ENCODE results near the gene TMEM181. TPM values are rescaled to one million over a fixed set of nuclear protein-coding genes. Genes with fewer than 3 reads are reported as not detected.
A peak's percentile ranks its signal among the peaks of the same experiment; 100 is the strongest.

Gene TMEM181
- total RNA-seq, 1 donor from 2014 or later: 31.0 TPM

DNA sequence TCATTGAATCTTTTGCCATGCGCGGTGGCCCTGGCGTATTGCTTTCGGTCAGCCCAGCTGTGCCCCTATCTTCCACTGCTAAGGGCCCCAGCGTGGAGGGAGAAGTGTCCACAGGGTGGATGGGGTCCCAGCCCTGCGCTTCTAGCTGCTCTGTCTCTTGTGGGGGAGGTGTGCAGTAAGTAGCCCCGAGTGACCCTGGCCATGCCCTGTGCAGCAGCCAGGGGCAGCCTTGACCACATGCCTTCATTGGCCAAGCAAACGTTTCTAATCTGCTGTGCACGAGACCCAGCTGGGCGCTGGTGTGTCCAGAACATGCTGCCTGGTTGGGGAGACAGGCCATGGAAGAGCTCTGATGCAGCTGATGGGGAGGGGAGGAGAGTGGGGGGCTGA lies 13.6 kb downstream of the TMEM181 start:
- Histone ChIP-seq H3K9me3 (ENCODE audit: insufficient read depth, low read depth, low read length) (no peaks in the 10 kb centered on the region), H3K9ac (ENCODE audit: low read length) (no peak overlapping the region), H3K27ac (ENCODE audit: low read depth, low read length) (no peak overlapping the region), H3K4me1 (ENCODE audit: insufficient read depth, low read length) (peaks cover 4% of the 10 kb centered on the region), H4K20me1 (ENCODE audit: insufficient read depth, low read length) (peaks cover 82% of the 10 kb centered on the region), H3K27me3 (ENCODE audit: insufficient read depth, low read length) (no peaks in the 10 kb centered on the region), H3K79me2 (ENCODE audit: insufficient read depth, low read length) (peaks cover 63% of the 10 kb centered on the region), H3K4me2 (ENCODE audit: low read length) (no peak overlapping the region), H2AFZ (ENCODE audit: low read depth, low read length) (no peak overlapping the region), H3K4me3 (ENCODE audit: insufficient read depth, low read depth, low read length) (no peak overlapping the region), H3K36me3 (ENCODE audit: insufficient read depth, low read length) (peaks cover 4% of the 10 kb centered on the region)
- H3K9me3 Mint-ChIP-seq (ENCODE audit: unreplicated experiment): peaks cover 6% of the 10 kb centered on the region
- H3K4me1 Mint-ChIP-seq (ENCODE audit: low read depth, unreplicated experiment): peaks cover 12% of the 10 kb centered on the region
- no peak overlapping the region for H3K4me3 Mint-ChIP-seq (ENCODE audit: unreplicated experiment)
- no peaks in the 10 kb centered on the region for H3K27me3 Mint-ChIP-seq (ENCODE audit: low read depth, unreplicated experiment)
- peaks cover 18% of the 10 kb centered on the region for H3K36me3 Mint-ChIP-seq (ENCODE audit: low read depth, unreplicated experiment)
- H3K27ac Mint-ChIP-seq (ENCODE audit: unreplicated experiment): no peak overlapping the region
- TF ChIP-seq, protein P1, sequence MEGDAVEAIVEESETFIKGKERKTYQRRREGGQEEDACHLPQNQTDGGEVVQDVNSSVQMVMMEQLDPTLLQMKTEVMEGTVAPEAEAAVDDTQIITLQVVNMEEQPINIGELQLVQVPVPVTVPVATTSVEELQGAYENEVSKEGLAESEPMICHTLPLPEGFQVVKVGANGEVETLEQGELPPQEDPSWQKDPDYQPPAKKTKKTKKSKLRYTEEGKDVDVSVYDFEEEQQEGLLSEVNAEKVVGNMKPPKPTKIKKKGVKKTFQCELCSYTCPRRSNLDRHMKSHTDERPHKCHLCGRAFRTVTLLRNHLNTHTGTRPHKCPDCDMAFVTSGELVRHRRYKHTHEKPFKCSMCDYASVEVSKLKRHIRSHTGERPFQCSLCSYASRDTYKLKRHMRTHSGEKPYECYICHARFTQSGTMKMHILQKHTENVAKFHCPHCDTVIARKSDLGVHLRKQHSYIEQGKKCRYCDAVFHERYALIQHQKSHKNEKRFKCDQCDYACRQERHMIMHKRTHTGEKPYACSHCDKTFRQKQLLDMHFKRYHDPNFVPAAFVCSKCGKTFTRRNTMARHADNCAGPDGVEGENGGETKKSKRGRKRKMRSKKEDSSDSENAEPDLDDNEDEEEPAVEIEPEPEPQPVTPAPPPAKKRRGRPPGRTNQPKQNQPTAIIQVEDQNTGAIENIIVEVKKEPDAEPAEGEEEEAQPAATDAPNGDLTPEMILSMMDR (IDR thresholded peaks at IDR 0.05; ENCODE audit: insufficient read depth, low read depth, low read length): no peak
- TF ChIP-seq EZH2 (IDR thresholded peaks at IDR 0.05; ENCODE audit: insufficient read depth, low read length): no peak
- no peak for FAIRE-seq
- no peak for DNase-seq (ENCODE audit: low read depth)

DNA sequence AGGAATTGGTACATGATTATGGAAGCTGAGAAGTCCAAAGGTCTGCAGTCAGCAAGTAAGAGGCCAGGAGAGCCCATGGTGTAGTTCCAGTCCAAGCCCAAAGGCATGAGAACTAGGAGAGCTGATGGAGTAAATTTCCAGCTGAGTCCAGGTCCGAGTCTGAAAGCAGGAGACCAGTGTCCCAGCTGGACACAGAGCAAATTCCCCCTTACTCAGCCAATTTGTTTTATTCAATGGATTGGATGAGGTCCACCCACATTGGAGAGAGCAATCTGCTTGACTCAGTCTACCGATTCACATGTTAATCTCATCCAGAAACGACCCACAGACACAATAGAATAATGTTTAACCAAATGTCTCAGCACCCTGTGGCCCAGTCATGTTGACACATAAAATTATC lies 14.9 kb downstream of the TMEM181 start:
- Mint-ChIP-seq H3K27ac (ENCODE audit: unreplicated experiment) (no peak overlapping the region), H3K27me3 (ENCODE audit: low read depth, unreplicated experiment) (no peaks in the 10 kb centered on the region), H3K9me3 (ENCODE audit: unreplicated experiment) (peaks cover 6% of the 10 kb centered on the region), H3K4me3 (ENCODE audit: unreplicated experiment) (no peak overlapping the region), H3K4me1 (ENCODE audit: low read depth, unreplicated experiment) (peaks cover 12% of the 10 kb centered on the region), H3K36me3 (ENCODE audit: low read depth, unreplicated experiment) (peaks cover 19% of the 10 kb centered on the region)
- TF ChIP-seq, protein P1 (IDR thresholded peaks at IDR 0.05; ENCODE audit: insufficient read depth, low read depth, low read length): no peak
- TF ChIP-seq EZH2 (IDR thresholded peaks at IDR 0.05; ENCODE audit: insufficient read depth, low read length): no peak
- H3K4me2 ChIP-seq (ENCODE audit: low read length): no peak overlapping the region
- peaks cover 62% of the 10 kb centered on the region for H3K79me2 ChIP-seq (ENCODE audit: insufficient read depth, low read length)
- H3K36me3 ChIP-seq (ENCODE audit: insufficient read depth, low read length): peaks cover 4% of the 10 kb centered on the region
- FAIRE-seq (no peak), DNase-seq (ENCODE audit: low read depth) (no peak)
- H3K4me1 ChIP-seq (ENCODE audit: insufficient read depth, low read length): peaks cover 4% of the 10 kb centered on the region
- peaks cover 71% of the 10 kb centered on the region for H4K20me1 ChIP-seq (ENCODE audit: insufficient read depth, low read length)
- H3K4me3 ChIP-seq (ENCODE audit: insufficient read depth, low read depth, low read length): no peak overlapping the region
- H3K27me3 ChIP-seq (ENCODE audit: insufficient read depth, low read length): no peaks in the 10 kb centered on the region
- H3K27ac ChIP-seq (ENCODE audit: low read depth, low read length): no peak overlapping the region
- H3K9me3 ChIP-seq (ENCODE audit: insufficient read depth, low read depth, low read length): no peaks in the 10 kb centered on the region
- no peak overlapping the region for H3K9ac ChIP-seq (ENCODE audit: low read length)
- no peak overlapping the region for H2AFZ ChIP-seq (ENCODE audit: low read depth, low read length)

DNA sequence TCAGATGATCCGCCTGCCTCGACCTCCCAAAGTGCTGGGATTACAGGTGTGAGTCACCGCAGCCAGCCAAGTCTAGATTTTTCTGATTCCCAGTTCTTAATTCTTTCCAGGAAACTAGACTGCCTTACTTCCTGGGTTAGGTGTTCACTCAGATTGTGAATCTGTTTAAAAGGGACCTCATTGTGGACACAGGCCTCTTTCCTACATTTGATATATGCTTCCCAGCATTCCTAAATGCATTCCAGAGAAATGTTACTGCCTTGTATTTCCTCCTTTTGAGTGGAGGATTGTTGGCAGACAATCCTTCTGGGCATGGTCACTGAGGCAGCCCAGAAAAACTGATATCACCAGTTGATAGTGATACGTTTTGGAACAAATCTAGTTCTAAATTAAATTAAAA lies 15.7 kb downstream of the TMEM181 start:
- DNase-seq (ENCODE audit: low read depth) (peak; percentile 47), FAIRE-seq (no peak)
- Mint-ChIP-seq H3K27ac (ENCODE audit: unreplicated experiment) (no peak overlapping the region), H3K9me3 (ENCODE audit: unreplicated experiment) (peaks cover 6% of the 10 kb centered on the region), H3K4me3 (ENCODE audit: unreplicated experiment) (no peak overlapping the region), H3K36me3 (ENCODE audit: low read depth, unreplicated experiment) (peaks cover 18% of the 10 kb centered on the region), H3K27me3 (ENCODE audit: low read depth, unreplicated experiment) (no peaks in the 10 kb centered on the region), H3K4me1 (ENCODE audit: low read depth, unreplicated experiment) (peaks cover 12% of the 10 kb centered on the region)
- no peak overlapping the region for H3K27ac ChIP-seq (ENCODE audit: low read depth, low read length)
- no peak overlapping the region for H3K4me3 ChIP-seq (ENCODE audit: insufficient read depth, low read depth, low read length)
- peaks cover 60% of the 10 kb centered on the region for H3K79me2 ChIP-seq (ENCODE audit: insufficient read depth, low read length)
- no peak overlapping the region for H3K9ac ChIP-seq (ENCODE audit: low read length)
- H3K4me2 ChIP-seq (ENCODE audit: low read length): no peak overlapping the region
- H3K9me3 ChIP-seq (ENCODE audit: insufficient read depth, low read depth, low read length): no peaks in the 10 kb centered on the region
- H4K20me1 ChIP-seq (ENCODE audit: insufficient read depth, low read length): peaks cover 64% of the 10 kb centered on the region
- H3K4me1 ChIP-seq (ENCODE audit: insufficient read depth, low read length): peaks cover 4% of the 10 kb centered on the region
- H2AFZ ChIP-seq (ENCODE audit: low read depth, low read length): no peak overlapping the region
- TF ChIP-seq EZH2 (IDR thresholded peaks at IDR 0.05; ENCODE audit: insufficient read depth, low read length): no peak
- TF ChIP-seq, protein P1 (IDR thresholded peaks at IDR 0.05; ENCODE audit: insufficient read depth, low read depth, low read length): no peak
- H3K27me3 ChIP-seq (ENCODE audit: insufficient read depth, low read length): no peaks in the 10 kb centered on the region
- H3K36me3 ChIP-seq (ENCODE audit: insufficient read depth, low read length): peaks cover 4% of the 10 kb centered on the region
